GM12878 (cell line): ENCODE data around the gene CLEC3A. TPM values are rescaled to one million over a fixed set of nuclear protein-coding genes. Genes with fewer than 3 reads are reported as not detected.

Experiments used
- ATAC-seq: fragments of 200-7000 bp; cut with Tn5 transposase; 3 replicates; pipeline ENCODE4 v1.9.1; 2020; ENCODE audit warnings: mild to moderate bottlenecking, moderate library complexity
- Bru-seq: library from RNA; stranded (reverse); fragments of 400-500 nt; gene quantifications from one replicate; lab custom pipeline; 2021; lab: Mats Ljungman, UMichigan
- BruChase-seq, 2 experiments: library from RNA; stranded (reverse); fragments of 400-500 nt; gene quantifications; one replicate each; lab custom pipeline; 2021; lab: Mats Ljungman, UMichigan
- BruUV-seq: library from RNA; stranded (reverse); fragments of 400-500 nt; replicated peaks from 2 replicates; lab custom pipeline; 2021; lab: Mats Ljungman, UMichigan
- CTCF ChIA-PET: fragments of 300-600 bp; sonication (Branson Sonifier 250); formaldehyde crosslinking; extraction: SDS; loops from one replicate; lab custom pipeline; 2021; ENCODE audit warnings: inconsistent platforms; lab: Yijun Ruan, JAX
- POLR2A ChIA-PET: fragments of 350-600 bp; formaldehyde crosslinking; extraction: SDS; loops from one replicate; lab custom pipeline; 2021; ENCODE audit warnings: inconsistent platforms; lab: Charles Lee
- RAD21 ChIA-PET: fragments of 300-600 bp; sonication (Branson Sonifier 250); formaldehyde crosslinking; loops from one replicate; lab custom pipeline; 2023; ENCODE audit warnings: antibody characterized with exemption; ENCODE audit not compliant: unreplicated experiment; lab: Charles Lee
- SMC1A ChIA-PET: fragments of 300-600 bp; sonication (Branson Sonifier 250); formaldehyde crosslinking; loops from one replicate; lab custom pipeline; 2023; ENCODE audit not compliant: unreplicated experiment, uncharacterized antibody; lab: Charles Lee
- DNase-seq: peaks from one replicate; pipeline ENCODE4 v3.0.0-alpha.2; 2011; ENCODE audit warnings: low read depth, low spot score
- FAIRE-seq: peaks from 3 replicates; lab custom pipeline; 2011; peaks lifted over from hg19 to GRCh38; lab: Jason Lieb, UNC
- H2AFZ ChIP-seq: 2 replicates; pipeline ENCODE4 v1.6.0; 2011; ENCODE audit warnings: low read depth, low read length, control low read depth; ENCODE audit not compliant: control insufficient read depth
- H3K27ac ChIP-seq: 2 replicates; pipeline ENCODE4 v1.5.1; 2011; ENCODE audit warnings: control low read depth; ENCODE audit not compliant: control insufficient read depth, insufficient read depth
- H3K27me3 ChIP-seq, 2 experiments: replicated peaks in 1 of 2; 2 replicates each; pipeline versions ENCODE4 v1.6.0 to v1.6.1; 2011; ENCODE audit warnings: low read length in 1 of 2; ENCODE audit not compliant: control insufficient read depth in 2 of 2, insufficient read depth in 2 of 2
- H3K36me3 ChIP-seq, 2 experiments: 2 replicates each; pipeline ENCODE4 v1.5.1; 2011; ENCODE audit warnings: low read length in 1 of 2; ENCODE audit not compliant: control insufficient read depth in 2 of 2, insufficient read depth in 2 of 2
- H3K4me1 ChIP-seq: 2 replicates; pipeline ENCODE4 v1.6.1; 2011; ENCODE audit warnings: mild to moderate bottlenecking, low read length, moderate library complexity, mixed read lengths; ENCODE audit not compliant: control insufficient read depth, insufficient read depth
- H3K4me2 ChIP-seq: 2 replicates; pipeline ENCODE4 v1.6.0; 2011; ENCODE audit warnings: control low read depth; ENCODE audit not compliant: control insufficient read depth, insufficient read depth
- H3K4me3 ChIP-seq: fragments of 200-600 bp; sonication (generic); 2 replicates; pipeline ENCODE4 v1.5.1; 2016
- H3K79me2 ChIP-seq: 2 replicates; pipeline ENCODE4 v1.6.0; 2011; ENCODE audit warnings: low read length; ENCODE audit not compliant: control insufficient read depth, insufficient read depth
- H3K9ac ChIP-seq: 2 replicates; pipeline ENCODE4 v1.8.0; 2011; ENCODE audit warnings: low read length, control low read depth, mixed read lengths; ENCODE audit not compliant: control insufficient read depth, insufficient read depth
- H3K9me3 ChIP-seq: replicated peaks from 3 replicates; pipeline ENCODE4 v1.5.1; 2011; ENCODE audit warnings: mild to moderate bottlenecking, low read length; ENCODE audit not compliant: control insufficient read depth, insufficient read depth
- H4K20me1 ChIP-seq: 2 replicates; pipeline ENCODE4 v1.6.0; 2011; ENCODE audit not compliant: control insufficient read depth, insufficient read depth
- BACH1 ChIP-seq: fragments of 450-650 bp; IDR thresholded peaks from 2 replicates; pipeline ENCODE4 v1.6.1; 2017; ENCODE audit warnings: mild to moderate bottlenecking, borderline replicate concordance
- CHD1 ChIP-seq: IDR thresholded peaks from 2 replicates; pipeline ENCODE4 v1.6.1; 2012; ENCODE audit warnings: low read depth, low read length, improper control_type of control experiment
- CHD4 ChIP-seq: fragments of 200-600 bp; sonication (generic); IDR thresholded peaks from 2 replicates; pipeline ENCODE4 v1.6.1; 2016; ENCODE audit warnings: mild to moderate bottlenecking
- CTCF ChIP-seq, 3 experiments: IDR thresholded peaks in 2 of 3; conservative IDR thresholded peaks in 1 of 3; 2 replicates each; pipeline ENCODE4 v1.5.1; 2011; ENCODE audit warnings: low read depth in 3 of 3, low read length in 3 of 3, mild to moderate bottlenecking in 3 of 3, control low read depth in 2 of 3, moderate library complexity in 2 of 3, inconsistent platforms in 1 of 3, mixed read lengths in 1 of 3; ENCODE audit not compliant: control insufficient read depth in 2 of 3, insufficient read depth in 1 of 3; ENCODE audit errors: extremely low read depth in 1 of 3
- IKZF2 ChIP-seq, 2 experiments: fragments of 450-650 bp; IDR thresholded peaks; 2 replicates each; pipeline ENCODE4 v1.6.1; 2017; ENCODE audit warnings: mild to moderate bottlenecking in 2 of 2, moderate library complexity in 2 of 2
- IRF4 ChIP-seq: IDR thresholded peaks from 2 replicates; pipeline ENCODE4 v1.6.1; 2011; ENCODE audit warnings: low read depth, low read length
- NFXL1 ChIP-seq: fragments of 450-650 bp; IDR thresholded peaks from 2 replicates; pipeline ENCODE4 v1.6.1; 2017; ENCODE audit warnings: antibody characterized with exemption, mild to moderate bottlenecking, borderline replicate concordance
- RCOR1 ChIP-seq: conservative IDR thresholded peaks from 2 replicates; pipeline ENCODE4 v1.6.1; 2012; ENCODE audit warnings: low read depth, low read length, improper control_type of control experiment
- SP1 ChIP-seq: IDR thresholded peaks from one replicate; pipeline ENCODE4 v1.6.1; 2011; ENCODE audit warnings: low read depth, low read length
- SUPT20H ChIP-seq: IDR thresholded peaks from 2 replicates; pipeline ENCODE4 v1.6.1; 2011; ENCODE audit warnings: low read depth, mild to moderate bottlenecking, low read length, moderate library complexity, borderline replicate concordance; ENCODE audit not compliant: control insufficient read depth
- TARDBP ChIP-seq: IDR thresholded peaks from 2 replicates; pipeline ENCODE4 v1.6.1; 2016; ENCODE audit warnings: borderline replicate concordance
- YBX1 ChIP-seq: fragments of 450-650 bp; IDR thresholded peaks from 2 replicates; pipeline ENCODE4 v1.6.1; 2016; ENCODE audit warnings: antibody characterized with exemption
- WGBS: methylation state at CpG from one replicate; pipeline ENCODE4 v1.1.6; 2016; ENCODE audit warnings: low lambda C conversion rate; ENCODE audit not compliant: insufficient replicate concordance, insufficient coverage; ENCODE audit errors: missing lambda C conversion rate; 5-methylcytosine and 5-hydroxymethylcytosine counted together
- in situ Hi-C: fragments of 300-500 bp; cut with MboI; formaldehyde crosslinking; loops from 9 replicates; pipeline ENCODE4 v1.14.3; 2018; ENCODE audit warnings: mixed read lengths
- intact Hi-C: fragments of 100-400 bp; cut with micrococcal nuclease; formaldehyde crosslinking; loops from one replicate; pipeline ENCODE4 v1.14.2; 2022; ENCODE audit not compliant: unreplicated experiment
- long read RNA-seq, 2 experiments: library from polyadenylated mRNA; unstranded; transcript quantifications; one replicate each; pipeline ENCODE4 v2.0.0, GENCODE V29; 2019 to 2020
- polyA minus RNA-seq, 3 experiments: library from RNA; depleted of rRNA, polyadenylated mRNA; stranded (reverse); fragments of >200 nt; gene quantifications; 2 replicates each; pipeline ENCODE4 v1.2.3, GENCODE V29; 2011
- polyA plus RNA-seq, 11 experiments: library from polyadenylated mRNA; depleted of rRNA in 4 of 11; unstranded in 6 of 11; stranded (reverse) in 5 of 11; fragments of >200 nt; fragmentation: Nextera tagmentation in 4 of 11; fragmentation: Illumina TruSeq in 1 of 11; extraction: Ambion mirVana in 4 of 11; extraction: Trizol in 1 of 11; gene quantifications; 1 replicate in 1 of 11; 2 replicates in 10 of 11; pipeline versions ENCODE4 v1.2.1 to v1.2.3, GENCODE V29; 2011 to 2016; ENCODE audit warnings: inconsistent platforms in 2 of 11, missing spikeins in 2 of 11, low read depth in 1 of 11
- total RNA-seq, 4 experiments: library from RNA; depleted of rRNA in 3 of 4; stranded (reverse); fragments of >200 nt in 3 of 4; fragmentation: Illumina TruSeq in 1 of 4; extraction: Trizol in 1 of 4; gene quantifications; 2 replicates each; pipeline versions ENCODE4 v1.2.1 to v1.2.3, GENCODE V29; 2013 to 2021

The CLEC3A gene
- not detected in 2 replicates for total RNA-seq (2013; cell fraction: nucleolus; rRNA removed)
- total RNA-seq (2014; rRNA removed): not detected in 2 replicates
- total RNA-seq (2014; rRNA removed; fragmentation: Illumina TruSeq; extraction: Trizol): not detected in 2 replicates
- total RNA-seq (2021): not detected in 2 replicates
- polyA plus RNA-seq (2011; ENCODE audit: low read depth): not detected
- not detected in 2 replicates for polyA plus RNA-seq (2011; rRNA removed)
- not detected in 2 replicates for polyA plus RNA-seq (2011; cell fraction: cytosol; rRNA removed)
- polyA plus RNA-seq (2011; cell fraction: nucleus; rRNA removed): not detected in 2 replicates
- not detected in 2 replicates for polyA plus RNA-seq (2012)
- not detected in 2 replicates for polyA plus RNA-seq (2014; fragmentation: Illumina TruSeq; extraction: Trizol)
- not detected for polyA plus RNA-seq (2014; fragmentation: Nextera tagmentation; extraction: Ambion mirVana)
- not detected in 2 replicates for polyA plus RNA-seq (2014; rRNA removed)
- polyA plus RNA-seq (2016; fragmentation: Nextera tagmentation; extraction: Ambion mirVana): not detected
- polyA minus RNA-seq (2011; rRNA and poly(A)+ RNA removed): not detected in 2 replicates
- not detected in 2 replicates for polyA minus RNA-seq (2011; cell fraction: cytosol; rRNA and poly(A)+ RNA removed)
- not detected in 2 replicates for polyA minus RNA-seq (2011; cell fraction: nucleus; rRNA and poly(A)+ RNA removed)
- not detected for Bru-seq, nascent RNA
- BruChase-seq, experiment 1, labeled RNA remaining after a 6-hour chase: not detected
- not detected for BruChase-seq, experiment 2, labeled RNA remaining after a 2-hour chase
- long read RNA-seq, experiment 1: 0 reads
- long read RNA-seq, experiment 2: 0 reads

GRCh38 chr16:78022347-78023060 is at the start of gene CLEC3A:
CLEC3A (plus strand) TSS chr16:78022548; CDS start chr16:78022627, 79 bp downstream.
- CTCF ChIA-PET: no interaction called here
- H3K27ac ChIP-seq: no peak within 1 kb of the TSS
- POLR2A ChIA-PET: no interaction called here
- no peaks in the 10 kb centered on the region for H4K20me1 ChIP-seq
- no peaks in the 10 kb centered on the region for H3K4me1 ChIP-seq
- intact Hi-C loops: no loop called here
- ATAC-seq: no peak
- H3K4me3 ChIP-seq: no peak within 1 kb of the TSS
- H3K36me3 ChIP-seq: no peaks in the 10 kb centered on the region
- RAD21 ChIA-PET: no interaction called here
- H3K27me3 ChIP-seq: no peaks in the 10 kb centered on the region; a peak in 1 of 4 replicates
- no peaks in the 10 kb centered on the region for H3K79me2 ChIP-seq
- no TSS peak for BruUV-seq
- no peak for TF ChIP-seq SUPT20H
- no peak for TF ChIP-seq CTCF (IDR thresholded peaks at IDR 0.05 in 2 of 3, conservative IDR thresholded peaks at IDR 0.05 in 1 of 3; ENCODE audit: control insufficient read depth in 2 of 3, extremely low read depth in 1 of 3, insufficient read depth in 1 of 3, low read depth in 3 of 3, low read length in 3 of 3)
- TF ChIP-seq CHD4: no peak
- TF ChIP-seq TARDBP: no peak
- TF ChIP-seq YBX1: no peak
- TF ChIP-seq CHD1: no peak
- TF ChIP-seq IKZF2 (IDR thresholded peaks at IDR 0.05): no peak
- no peak for TF ChIP-seq RCOR1
- TF ChIP-seq SP1: no peak
- TF ChIP-seq IRF4: no peak
- TF ChIP-seq NFXL1: no peak
- TF ChIP-seq BACH1: no peak
- SMC1A ChIA-PET: interaction anchor here (0.6 kb wide), 1 partner anchor 489 kb away, joined by 3 read pairs; no protein-coding TSS in a partner anchor
- no peak within 1 kb of the TSS for H2AFZ ChIP-seq
- 30% methylated on average over 5 of the region's 5 CpGs for WGBS
- in situ Hi-C loops: no loop called here
- no peak within 1 kb of the TSS for H3K4me2 ChIP-seq
- DNase-seq: no peak
- no peaks in the 10 kb centered on the region for H3K9me3 ChIP-seq
- no peak for FAIRE-seq
- no peak within 1 kb of the TSS for H3K9ac ChIP-seq
